Measurements from ENCODE around the gene GPX3.

DNA sequence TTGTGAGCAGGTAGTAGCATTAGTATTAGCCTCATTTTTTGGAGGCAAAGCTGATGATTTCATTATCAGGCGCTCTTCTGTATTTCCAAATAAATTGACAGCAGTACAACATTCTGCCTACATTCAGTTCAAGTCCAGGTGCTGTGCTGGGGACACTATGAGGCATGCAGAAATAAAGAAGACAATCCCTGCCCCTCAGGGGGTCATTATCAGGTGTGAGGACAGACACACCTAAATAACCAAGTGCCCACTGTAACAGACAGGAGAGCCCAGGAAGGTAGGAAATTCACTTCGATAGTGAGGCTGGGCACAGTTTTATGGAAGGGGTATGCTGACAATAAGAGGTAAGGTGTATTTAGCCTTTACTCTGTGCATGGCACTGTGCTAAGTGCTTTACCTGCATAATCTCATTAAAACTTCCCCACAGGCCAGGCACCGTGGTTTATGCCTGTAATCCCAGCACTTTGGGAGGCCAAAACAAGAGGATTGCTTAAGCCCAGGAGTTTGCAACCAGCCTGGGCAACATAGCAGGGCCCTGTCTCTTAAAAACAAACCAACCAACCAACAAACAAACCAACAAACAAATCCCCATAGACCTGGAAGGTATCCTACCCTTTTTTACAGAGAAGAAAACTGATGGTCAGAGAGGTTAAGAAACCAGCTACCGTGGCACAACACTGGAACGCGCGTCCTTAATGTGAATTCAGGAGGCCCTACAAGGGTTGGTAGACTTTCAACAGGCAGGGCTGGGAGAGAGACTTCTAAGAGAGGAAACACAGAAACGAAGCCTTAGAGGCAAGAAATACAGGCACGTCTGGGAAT is 17.5 kb upstream of the GPX3 start:
- TF ChIP-seq, protein P1, sequence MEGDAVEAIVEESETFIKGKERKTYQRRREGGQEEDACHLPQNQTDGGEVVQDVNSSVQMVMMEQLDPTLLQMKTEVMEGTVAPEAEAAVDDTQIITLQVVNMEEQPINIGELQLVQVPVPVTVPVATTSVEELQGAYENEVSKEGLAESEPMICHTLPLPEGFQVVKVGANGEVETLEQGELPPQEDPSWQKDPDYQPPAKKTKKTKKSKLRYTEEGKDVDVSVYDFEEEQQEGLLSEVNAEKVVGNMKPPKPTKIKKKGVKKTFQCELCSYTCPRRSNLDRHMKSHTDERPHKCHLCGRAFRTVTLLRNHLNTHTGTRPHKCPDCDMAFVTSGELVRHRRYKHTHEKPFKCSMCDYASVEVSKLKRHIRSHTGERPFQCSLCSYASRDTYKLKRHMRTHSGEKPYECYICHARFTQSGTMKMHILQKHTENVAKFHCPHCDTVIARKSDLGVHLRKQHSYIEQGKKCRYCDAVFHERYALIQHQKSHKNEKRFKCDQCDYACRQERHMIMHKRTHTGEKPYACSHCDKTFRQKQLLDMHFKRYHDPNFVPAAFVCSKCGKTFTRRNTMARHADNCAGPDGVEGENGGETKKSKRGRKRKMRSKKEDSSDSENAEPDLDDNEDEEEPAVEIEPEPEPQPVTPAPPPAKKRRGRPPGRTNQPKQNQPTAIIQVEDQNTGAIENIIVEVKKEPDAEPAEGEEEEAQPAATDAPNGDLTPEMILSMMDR (IDR thresholded peaks at IDR 0.05): no peak
- no peak for TF ChIP-seq POLR2A (IDR thresholded peaks at IDR 0.05)
